Endothelial cell (in vitro differentiated cells): ENCODE data around the gene TLCD5. TPM values are rescaled to one million over a fixed set of nuclear protein-coding genes. Genes with fewer than 3 reads are reported as not detected.

Experiments used
- DNase-seq: peaks from one replicate; pipeline ENCODE4 v3.0.0; 2021; ENCODE audit warnings: low spot score
- H3K27ac Mint-ChIP-seq: one replicate; pipeline ENCODE4 v1.8.0; 2021; ENCODE audit warnings: mixed read lengths, inconsistent platforms; ENCODE audit not compliant: unreplicated experiment
- H3K27me3 Mint-ChIP-seq: one replicate; pipeline ENCODE4 v1.8.0; 2021; ENCODE audit warnings: mild to moderate bottlenecking, moderate library complexity, mixed read lengths, inconsistent platforms; ENCODE audit not compliant: unreplicated experiment
- H3K36me3 Mint-ChIP-seq: one replicate; pipeline ENCODE4 v1.8.0; 2021; ENCODE audit warnings: mild to moderate bottlenecking, low read depth, mixed read lengths, inconsistent platforms; ENCODE audit not compliant: unreplicated experiment
- H3K4me1 Mint-ChIP-seq: one replicate; pipeline ENCODE4 v1.8.0; 2021; ENCODE audit warnings: mild to moderate bottlenecking, mixed read lengths, inconsistent platforms; ENCODE audit not compliant: unreplicated experiment
- H3K4me3 Mint-ChIP-seq: one replicate; pipeline ENCODE4 v1.8.0; 2021; ENCODE audit warnings: mild to moderate bottlenecking, mixed read lengths, inconsistent platforms; ENCODE audit not compliant: unreplicated experiment
- H3K9me3 Mint-ChIP-seq: one replicate; pipeline ENCODE4 v1.8.0; 2021; ENCODE audit warnings: mixed read lengths, inconsistent platforms; ENCODE audit not compliant: unreplicated experiment
- total RNA-seq: library from RNA; stranded (reverse); fragmentation: NEBNext Ultra II Directional; extraction: Animal tissue kit (Norgen Biotek cat#: 25700); gene quantifications from one replicate; pipeline ENCODE4 v1.2.1, GENCODE V29; 2021; ENCODE audit not compliant: unreplicated experiment
- TF ChIP-seq, protein P1 (sequence below): fragments of 200-600 bp; sonication (generic); IDR thresholded peaks from one replicate; pipeline ENCODE4 v1.5.0; 2021; ENCODE audit warnings: antibody characterized with exemption; ENCODE audit not compliant: unreplicated experiment

TLCD5 gene
- total RNA-seq, 1 donor from 2014 or later = 15.2 TPM

DNA sequence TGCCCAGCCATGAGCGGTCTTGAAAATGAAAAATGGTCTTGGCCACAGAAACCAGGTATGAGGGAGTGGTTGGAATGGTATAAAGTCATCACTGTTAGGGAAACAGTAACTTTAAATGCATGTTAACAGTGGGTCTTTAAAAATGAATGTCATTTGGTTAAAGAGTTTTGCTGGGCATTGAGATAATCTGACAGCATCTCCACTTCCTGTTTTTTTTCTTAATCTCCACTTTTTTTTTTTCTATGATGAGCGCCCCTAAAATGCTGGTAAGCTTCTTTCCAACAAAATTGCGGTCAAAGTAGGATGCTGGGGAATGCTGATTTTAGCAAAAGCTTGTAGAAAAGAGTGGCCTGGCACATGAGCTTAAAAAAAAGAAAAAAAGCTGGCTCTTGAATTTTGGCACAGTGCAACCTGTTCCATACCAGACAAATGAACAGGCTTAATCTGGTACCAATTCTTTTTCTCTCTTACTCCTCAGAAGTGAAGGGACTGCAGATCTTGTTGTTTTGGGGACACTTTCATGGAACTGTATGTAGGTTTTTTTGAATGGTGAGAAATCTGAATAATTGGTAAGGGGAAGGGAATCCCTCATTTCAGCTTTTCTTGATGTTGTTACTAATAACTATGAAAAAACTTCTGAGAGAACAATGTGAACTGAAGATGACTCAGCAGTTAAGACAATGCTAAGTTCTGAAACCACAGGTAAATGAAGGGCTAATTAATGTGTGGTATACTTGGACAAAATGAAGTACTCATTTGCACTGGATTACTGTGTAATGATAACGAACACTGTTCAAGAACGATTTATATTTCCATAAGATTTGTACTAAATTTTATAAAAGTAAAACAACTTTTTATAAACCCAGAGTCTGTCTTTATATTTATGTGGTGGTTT is 8.0 kb downstream of the TLCD5 start:
- Mint-ChIP-seq H3K9me3 (no peaks in the 10 kb centered on the region), H3K4me3 (no peak overlapping the region), H3K27ac (no peak overlapping the region), H3K27me3 (peaks cover 4% of the 10 kb centered on the region), H3K36me3 (peaks cover 23% of the 10 kb centered on the region), H3K4me1 (peaks cover 16% of the 10 kb centered on the region)
- TF ChIP-seq, protein P1, sequence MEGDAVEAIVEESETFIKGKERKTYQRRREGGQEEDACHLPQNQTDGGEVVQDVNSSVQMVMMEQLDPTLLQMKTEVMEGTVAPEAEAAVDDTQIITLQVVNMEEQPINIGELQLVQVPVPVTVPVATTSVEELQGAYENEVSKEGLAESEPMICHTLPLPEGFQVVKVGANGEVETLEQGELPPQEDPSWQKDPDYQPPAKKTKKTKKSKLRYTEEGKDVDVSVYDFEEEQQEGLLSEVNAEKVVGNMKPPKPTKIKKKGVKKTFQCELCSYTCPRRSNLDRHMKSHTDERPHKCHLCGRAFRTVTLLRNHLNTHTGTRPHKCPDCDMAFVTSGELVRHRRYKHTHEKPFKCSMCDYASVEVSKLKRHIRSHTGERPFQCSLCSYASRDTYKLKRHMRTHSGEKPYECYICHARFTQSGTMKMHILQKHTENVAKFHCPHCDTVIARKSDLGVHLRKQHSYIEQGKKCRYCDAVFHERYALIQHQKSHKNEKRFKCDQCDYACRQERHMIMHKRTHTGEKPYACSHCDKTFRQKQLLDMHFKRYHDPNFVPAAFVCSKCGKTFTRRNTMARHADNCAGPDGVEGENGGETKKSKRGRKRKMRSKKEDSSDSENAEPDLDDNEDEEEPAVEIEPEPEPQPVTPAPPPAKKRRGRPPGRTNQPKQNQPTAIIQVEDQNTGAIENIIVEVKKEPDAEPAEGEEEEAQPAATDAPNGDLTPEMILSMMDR = no peak
- DNase-seq = no peak

DNA sequence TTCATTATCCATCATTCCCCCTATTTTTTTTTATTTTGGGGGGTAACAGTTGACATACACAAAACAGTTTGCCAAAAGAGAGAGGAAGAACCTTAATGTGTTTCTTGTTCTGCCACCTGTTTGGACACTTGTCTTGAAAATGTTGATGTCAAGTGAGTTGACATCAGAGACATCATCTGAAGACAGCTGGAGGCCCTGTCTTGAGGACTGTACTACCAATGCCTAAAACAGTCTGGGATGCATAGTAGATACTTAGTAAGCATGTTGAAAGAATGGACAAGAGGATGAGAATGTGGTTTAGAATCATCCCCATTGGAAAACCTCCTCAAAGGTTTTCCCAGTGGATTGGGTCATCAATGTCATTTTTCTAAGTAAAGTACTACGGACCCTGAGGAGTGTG is 8.7 kb downstream of the TLCD5 start:
- Mint-ChIP-seq H3K27me3 (peaks cover 6% of the 10 kb centered on the region), H3K4me3 (no peak overlapping the region), H3K36me3 (peaks cover 18% of the 10 kb centered on the region), H3K27ac (no peak overlapping the region), H3K4me1 (peaks cover 15% of the 10 kb centered on the region), H3K9me3 (no peaks in the 10 kb centered on the region)
- TF ChIP-seq, protein P1 = no peak
- DNase-seq = no peak

DNA sequence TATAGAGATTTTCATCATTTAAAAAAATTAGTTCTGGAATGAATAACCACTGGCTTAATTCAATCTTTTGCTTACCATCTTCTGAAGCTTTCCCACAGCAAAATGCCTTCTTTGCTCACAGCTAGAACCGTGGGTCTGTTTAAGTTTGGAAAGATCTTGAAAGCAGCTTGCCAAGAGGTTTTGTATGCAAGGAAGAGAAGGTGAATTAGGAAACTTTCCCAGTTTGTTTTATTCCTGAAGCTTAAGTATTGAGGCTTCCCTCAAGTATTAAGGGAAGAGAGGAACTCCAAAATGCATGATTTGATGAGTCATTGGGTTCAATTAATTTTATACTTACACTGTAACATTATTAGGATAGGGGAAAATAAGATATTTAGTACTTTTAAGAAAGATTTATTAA is 9.2 kb downstream of the TLCD5 start:
- no peak for DNase-seq
- Mint-ChIP-seq H3K27me3 (peaks cover 6% of the 10 kb centered on the region), H3K27ac (no peak overlapping the region), H3K36me3 (peaks cover 17% of the 10 kb centered on the region), H3K4me3 (no peak overlapping the region), H3K4me1 (peaks cover 15% of the 10 kb centered on the region), H3K9me3 (no peaks in the 10 kb centered on the region)
- TF ChIP-seq, protein P1 = no peak

DNA sequence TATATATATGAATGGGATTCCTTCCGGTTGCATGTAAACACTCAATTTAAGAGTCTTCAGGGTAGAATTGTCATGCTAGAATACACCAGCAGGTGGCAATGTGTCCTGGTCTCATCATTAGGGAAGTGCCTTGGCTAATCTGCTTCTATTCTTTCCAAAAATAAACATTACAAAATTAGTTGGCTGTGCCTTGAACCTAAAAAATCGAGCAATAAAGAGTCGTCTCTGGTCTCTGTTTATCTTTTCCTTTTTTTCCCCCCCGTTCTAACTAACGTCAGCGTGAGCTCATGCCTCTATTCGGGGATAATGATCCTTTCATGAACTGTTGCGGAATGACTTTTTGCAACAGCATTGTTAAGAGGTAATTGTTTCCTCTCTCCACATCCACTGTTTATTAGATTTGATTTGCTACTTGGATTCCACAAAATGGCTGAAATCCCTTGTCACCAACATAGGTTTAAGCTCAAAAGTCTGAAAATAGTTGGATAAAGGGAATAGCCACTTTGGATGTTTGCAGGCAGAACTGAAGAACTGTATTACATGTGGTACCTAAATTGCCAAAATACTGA is 9.9 kb downstream of the TLCD5 start:
- Mint-ChIP-seq H3K27me3 (peaks cover 6% of the 10 kb centered on the region), H3K27ac (peak overlapping the region; percentile 39), H3K4me3 (peak overlapping the region; percentile 82), H3K4me1 (peaks cover 21% of the 10 kb centered on the region), H3K36me3 (peaks cover 16% of the 10 kb centered on the region), H3K9me3 (no peaks in the 10 kb centered on the region)
- TF ChIP-seq, protein P1 = peak; percentile 71
- DNase-seq = peak; percentile 70

DNA sequence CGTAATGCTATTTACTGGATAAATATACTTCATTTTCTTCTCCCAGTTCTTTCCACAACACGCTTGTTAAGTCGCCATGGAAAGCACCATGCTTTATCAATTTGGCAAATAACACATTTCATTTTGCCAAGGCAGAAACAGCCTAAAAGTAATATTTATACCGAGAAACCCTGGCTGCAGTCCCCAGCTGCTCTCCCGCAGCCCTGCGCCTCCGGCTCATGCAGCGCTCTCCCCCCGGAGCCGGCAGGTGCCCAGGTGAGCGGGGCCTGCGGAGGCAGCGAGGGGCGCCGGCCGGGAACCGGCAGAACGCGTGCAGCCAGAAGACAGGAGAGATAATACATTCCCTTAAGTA is 10.4 kb downstream of the TLCD5 start:
- no peak overlapping the region for H3K27ac Mint-ChIP-seq

More for the DNA sequence above, 10.4 kb downstream of the TLCD5 start:
- Mint-ChIP-seq H3K9me3 (no peaks in the 10 kb centered on the region), H3K4me3 (peak overlapping the region; percentile 82), H3K4me1 (peaks cover 26% of the 10 kb centered on the region), H3K36me3 (peaks cover 11% of the 10 kb centered on the region), H3K27me3 (peaks cover 6% of the 10 kb centered on the region)
- TF ChIP-seq, protein P1 = no peak
- DNase-seq = no peak
